ENCODE results near the gene CNIH1. TPM values are rescaled to one million over a fixed set of nuclear protein-coding genes. Genes with fewer than 3 reads are reported as not detected.

The CNIH1 gene
- total RNA-seq, 4 donors from 2014 or later: 109 to 161 (median 136) TPM

GRCh38 chr14:54465654-54466053 is 24.5 kb upstream of the CNIH1 start:
- TF ChIP-seq, protein P1, sequence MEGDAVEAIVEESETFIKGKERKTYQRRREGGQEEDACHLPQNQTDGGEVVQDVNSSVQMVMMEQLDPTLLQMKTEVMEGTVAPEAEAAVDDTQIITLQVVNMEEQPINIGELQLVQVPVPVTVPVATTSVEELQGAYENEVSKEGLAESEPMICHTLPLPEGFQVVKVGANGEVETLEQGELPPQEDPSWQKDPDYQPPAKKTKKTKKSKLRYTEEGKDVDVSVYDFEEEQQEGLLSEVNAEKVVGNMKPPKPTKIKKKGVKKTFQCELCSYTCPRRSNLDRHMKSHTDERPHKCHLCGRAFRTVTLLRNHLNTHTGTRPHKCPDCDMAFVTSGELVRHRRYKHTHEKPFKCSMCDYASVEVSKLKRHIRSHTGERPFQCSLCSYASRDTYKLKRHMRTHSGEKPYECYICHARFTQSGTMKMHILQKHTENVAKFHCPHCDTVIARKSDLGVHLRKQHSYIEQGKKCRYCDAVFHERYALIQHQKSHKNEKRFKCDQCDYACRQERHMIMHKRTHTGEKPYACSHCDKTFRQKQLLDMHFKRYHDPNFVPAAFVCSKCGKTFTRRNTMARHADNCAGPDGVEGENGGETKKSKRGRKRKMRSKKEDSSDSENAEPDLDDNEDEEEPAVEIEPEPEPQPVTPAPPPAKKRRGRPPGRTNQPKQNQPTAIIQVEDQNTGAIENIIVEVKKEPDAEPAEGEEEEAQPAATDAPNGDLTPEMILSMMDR (IDR thresholded peaks at IDR 0.05; ENCODE audit: low read depth): no peak

GRCh38 chr14:54462048-54462447 is 20.9 kb upstream of the CNIH1 start:
- TF ChIP-seq, protein P1 (IDR thresholded peaks at IDR 0.05; ENCODE audit: low read depth): no peak

DNA sequence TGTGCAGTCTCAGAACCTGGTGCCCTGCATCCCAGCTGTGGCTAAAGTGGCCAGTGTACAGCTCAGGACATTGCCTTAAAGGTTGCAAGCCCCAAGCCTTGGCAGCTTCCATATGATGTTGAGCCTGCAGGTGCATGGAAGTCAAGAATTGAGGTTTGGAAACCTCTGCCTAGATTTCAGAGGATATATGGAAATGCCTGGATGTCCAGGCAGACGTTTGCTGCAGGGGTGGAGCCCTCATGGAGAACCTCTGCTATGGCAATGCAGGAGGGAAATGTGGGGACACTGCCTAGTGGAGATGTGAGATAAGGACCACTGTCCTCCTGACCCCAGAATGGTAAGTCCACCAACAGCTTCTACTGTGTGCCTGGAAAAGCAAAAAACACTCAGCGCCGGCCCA is 17.9 kb upstream of the CNIH1 start:
- TF ChIP-seq, protein P1 (IDR thresholded peaks at IDR 0.05; ENCODE audit: low read depth): no peak

DNA sequence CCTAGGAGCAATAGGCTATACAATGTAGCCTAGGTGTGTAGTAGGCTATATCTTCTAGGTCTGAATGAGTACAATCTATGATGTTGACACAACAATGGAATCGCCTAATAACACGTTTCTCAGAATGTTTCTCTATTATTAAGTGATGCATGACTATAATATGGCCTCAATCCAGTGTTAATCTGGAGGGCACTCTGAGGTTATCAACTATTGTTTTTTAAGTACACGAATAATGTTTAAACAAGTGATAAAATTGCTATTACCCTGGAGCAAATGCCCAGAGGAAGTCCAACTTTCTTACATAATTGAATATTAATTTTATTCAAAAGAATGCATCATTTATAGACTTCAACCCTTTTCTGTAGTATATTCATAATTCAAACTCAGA is 16.4 kb upstream of the CNIH1 start:
- TF ChIP-seq, protein P1 (IDR thresholded peaks at IDR 0.05; ENCODE audit: low read depth): no peak

DNA sequence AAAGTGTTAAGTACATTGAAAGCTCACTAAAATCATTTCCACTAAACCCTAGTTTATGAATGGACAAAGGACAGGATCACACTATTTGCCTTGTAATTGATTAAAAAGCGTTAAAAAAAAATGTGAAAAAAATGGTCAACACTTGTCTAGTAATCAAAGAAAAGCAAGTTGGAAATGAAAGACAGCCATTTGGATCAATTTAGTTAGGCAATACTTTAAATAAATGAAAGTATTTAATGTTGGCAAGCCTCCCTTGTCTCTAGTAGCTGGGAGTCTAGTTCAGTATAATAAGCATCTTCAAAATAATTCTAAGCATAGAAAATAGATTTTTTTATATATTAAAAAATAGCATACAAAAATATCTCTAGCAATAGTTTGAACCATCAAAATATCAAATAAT is 14.2 kb upstream of the CNIH1 start:
- TF ChIP-seq, protein P1 (IDR thresholded peaks at IDR 0.05; ENCODE audit: low read depth): no peak

GRCh38 chr14:54453252-54453651 is 12.1 kb upstream of the CNIH1 start:
- TF ChIP-seq, protein P1 (IDR thresholded peaks at IDR 0.05; ENCODE audit: low read depth): no peak

DNA sequence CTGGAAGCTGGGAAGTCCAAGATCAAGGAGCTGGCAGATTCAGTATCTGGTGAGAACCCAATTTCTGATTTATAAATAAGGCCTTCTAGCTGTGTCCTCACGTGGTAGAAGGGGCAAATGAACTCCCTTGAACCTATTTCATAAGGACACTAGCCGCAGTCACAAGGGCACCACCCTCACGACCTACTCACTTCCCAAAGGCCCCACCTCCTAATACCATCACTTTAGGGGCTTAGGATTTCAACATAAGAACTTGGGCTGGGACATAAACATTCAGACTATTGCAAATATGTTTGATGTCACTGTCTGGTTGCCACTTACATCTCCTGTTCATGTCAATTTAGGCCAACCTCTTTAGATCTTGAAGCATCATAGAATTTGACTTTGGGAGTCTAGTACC is 10.8 kb upstream of the CNIH1 start:
- TF ChIP-seq, protein P1 (IDR thresholded peaks at IDR 0.05; ENCODE audit: low read depth): no peak

All from subcutaneous adipose tissue (tissue), 4 donors.